ENCODE measurements around the gene FBXW9.

DNA sequence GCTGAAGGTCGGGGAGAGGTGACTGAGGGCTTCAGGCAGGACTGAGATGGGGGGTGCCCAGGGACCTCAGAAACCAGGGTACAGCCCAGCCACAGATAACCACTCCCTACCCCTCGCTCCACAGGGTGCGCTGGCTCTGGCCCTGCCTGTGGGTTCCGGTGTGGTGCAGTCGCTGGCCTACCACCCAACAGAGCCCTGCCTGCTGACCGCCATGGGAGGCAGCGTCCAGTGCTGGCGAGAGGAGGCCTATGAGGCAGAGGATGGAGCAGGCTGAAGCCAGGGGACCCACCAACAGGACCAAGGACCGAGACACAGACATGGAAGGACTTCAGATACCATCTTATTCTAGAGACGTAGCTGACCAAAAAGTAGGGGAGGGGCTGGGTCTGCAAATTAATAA lies 21.0 kb downstream of the FBXW9 start:
- TF ChIP-seq, protein P1, sequence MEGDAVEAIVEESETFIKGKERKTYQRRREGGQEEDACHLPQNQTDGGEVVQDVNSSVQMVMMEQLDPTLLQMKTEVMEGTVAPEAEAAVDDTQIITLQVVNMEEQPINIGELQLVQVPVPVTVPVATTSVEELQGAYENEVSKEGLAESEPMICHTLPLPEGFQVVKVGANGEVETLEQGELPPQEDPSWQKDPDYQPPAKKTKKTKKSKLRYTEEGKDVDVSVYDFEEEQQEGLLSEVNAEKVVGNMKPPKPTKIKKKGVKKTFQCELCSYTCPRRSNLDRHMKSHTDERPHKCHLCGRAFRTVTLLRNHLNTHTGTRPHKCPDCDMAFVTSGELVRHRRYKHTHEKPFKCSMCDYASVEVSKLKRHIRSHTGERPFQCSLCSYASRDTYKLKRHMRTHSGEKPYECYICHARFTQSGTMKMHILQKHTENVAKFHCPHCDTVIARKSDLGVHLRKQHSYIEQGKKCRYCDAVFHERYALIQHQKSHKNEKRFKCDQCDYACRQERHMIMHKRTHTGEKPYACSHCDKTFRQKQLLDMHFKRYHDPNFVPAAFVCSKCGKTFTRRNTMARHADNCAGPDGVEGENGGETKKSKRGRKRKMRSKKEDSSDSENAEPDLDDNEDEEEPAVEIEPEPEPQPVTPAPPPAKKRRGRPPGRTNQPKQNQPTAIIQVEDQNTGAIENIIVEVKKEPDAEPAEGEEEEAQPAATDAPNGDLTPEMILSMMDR (IDR thresholded peaks at IDR 0.05) = no peak
- no peak for TF ChIP-seq ZFX (IDR thresholded peaks at IDR 0.05; ENCODE audit: borderline replicate concordance)
